GM13977 (cell line): ENCODE measurements around the gene SLC2A1.

Experiments
- DNase-seq: peaks from one replicate; pipeline ENCODE4 v3.0.0; 2012; ENCODE audit warnings: low spot score
- CTCF ChIP-seq: IDR thresholded peaks from 2 replicates; pipeline ENCODE4 v1.5.1; 2012; ENCODE audit warnings: mild to moderate bottlenecking, control low read depth; ENCODE audit not compliant: insufficient read depth; ENCODE audit errors: extremely low read depth, missing control alignments
- in situ Hi-C: fragments of 300-500 bp; cut with MboI; formaldehyde crosslinking; loops from one replicate; pipeline ENCODE4 v1.12.0; 2022; ENCODE audit warnings: low sequenced_read_pairs, low pct_unique_long_range_greater_than_20kb, mixed read lengths, inconsistent platforms; ENCODE audit not compliant: unreplicated experiment

Gene SLC2A1

DNA sequence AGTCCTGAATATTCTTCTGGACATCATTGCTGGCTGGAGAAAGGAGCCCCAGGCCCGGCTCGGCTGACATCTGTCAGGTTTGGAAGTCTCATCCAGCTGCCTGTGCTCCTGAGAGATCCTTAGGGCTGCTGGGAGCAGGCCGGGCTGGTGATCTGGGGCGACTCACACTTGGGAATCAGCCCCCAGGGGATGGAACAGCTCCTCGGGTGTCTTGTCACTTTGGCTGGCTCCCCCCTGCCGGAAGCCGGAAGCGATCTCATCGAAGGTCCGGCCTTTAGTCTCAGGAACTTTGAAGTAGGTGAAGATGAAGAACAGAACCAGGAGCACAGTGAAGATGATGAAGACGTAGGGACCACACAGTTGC lies 31.8 kb downstream of the SLC2A1 start:
- DNase-seq, result no peak
- in situ Hi-C loops, result no loop called here
- no peak for TF ChIP-seq CTCF

DNA sequence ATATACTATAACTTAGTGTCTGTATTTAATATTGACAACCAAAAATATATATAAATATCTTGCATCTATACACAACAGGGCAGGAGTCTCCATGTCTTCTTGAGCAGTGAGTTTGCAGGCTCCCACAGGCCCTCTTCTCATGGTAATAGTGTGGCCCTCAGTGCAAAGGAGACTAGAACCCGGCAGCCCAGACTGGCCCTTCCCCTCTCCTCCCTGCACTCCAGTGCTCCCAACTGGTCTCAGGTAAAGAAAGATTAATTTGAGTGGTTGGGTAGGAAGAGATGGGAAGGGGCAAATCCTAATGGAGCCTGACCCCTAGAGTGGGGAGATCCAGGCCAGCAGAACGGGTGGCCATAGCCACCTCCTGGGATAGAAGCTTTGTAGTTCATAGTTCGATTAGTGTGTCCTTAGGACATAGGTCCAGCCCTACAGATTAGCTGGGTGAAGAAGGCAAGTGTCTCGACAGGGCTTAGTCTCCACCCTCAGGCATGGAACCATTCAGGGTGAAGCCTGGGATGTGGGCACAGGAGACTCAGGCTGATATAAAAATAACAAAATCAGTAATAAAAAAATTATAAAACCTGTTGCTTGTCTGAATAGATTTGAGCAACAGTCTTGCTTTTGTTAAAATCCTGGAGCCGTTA lies 32.3 kb downstream of the SLC2A1 start:
- TF ChIP-seq CTCF, result no peak
- no peak for DNase-seq
- in situ Hi-C loops, result no loop called here

DNA sequence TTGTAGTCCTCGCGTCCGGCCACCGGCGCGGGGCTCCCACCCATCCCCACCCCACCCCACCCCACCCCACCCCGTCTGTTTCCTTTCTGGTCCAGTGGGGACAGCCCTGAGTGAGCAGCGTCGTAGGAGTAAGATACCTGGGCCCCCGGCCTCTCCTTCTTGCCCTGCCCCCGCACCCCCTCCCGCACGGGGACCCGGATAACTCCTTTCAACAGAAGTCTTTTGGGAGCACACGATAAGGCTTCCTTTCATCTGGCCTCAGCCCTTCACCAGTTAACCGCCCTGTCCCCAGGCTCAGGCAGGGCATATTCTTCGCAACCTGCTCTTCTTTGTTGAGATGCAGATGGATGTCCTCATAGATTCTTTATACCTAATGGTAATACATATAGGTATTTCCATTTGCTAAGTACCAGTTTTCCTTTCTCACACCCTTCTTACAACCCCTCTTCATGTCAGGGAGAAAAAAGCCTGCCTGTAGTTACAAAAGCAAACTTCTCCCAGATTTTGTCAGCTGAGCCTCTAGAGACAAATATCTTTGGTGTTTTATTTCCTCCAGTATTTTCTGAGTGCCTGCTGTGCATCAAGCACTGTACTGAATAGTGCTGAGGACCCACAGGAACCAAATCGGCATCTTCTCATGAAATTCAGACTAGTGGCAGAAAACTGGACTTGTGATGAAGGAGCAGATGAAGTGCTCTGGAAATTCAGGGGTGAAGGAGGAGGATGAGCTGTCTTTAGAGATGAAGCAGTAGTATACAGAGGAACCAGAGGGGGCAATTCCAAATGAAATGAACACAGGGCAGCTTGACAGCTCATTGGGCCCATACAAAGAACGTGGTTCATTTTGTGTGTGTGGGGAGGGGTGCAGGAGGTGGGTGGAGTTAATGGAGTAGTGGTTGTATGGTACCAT lies 33.6 kb downstream of the SLC2A1 start:
- in situ Hi-C loops, result no loop called here
- no peak for DNase-seq
- TF ChIP-seq CTCF, result no peak

DNA sequence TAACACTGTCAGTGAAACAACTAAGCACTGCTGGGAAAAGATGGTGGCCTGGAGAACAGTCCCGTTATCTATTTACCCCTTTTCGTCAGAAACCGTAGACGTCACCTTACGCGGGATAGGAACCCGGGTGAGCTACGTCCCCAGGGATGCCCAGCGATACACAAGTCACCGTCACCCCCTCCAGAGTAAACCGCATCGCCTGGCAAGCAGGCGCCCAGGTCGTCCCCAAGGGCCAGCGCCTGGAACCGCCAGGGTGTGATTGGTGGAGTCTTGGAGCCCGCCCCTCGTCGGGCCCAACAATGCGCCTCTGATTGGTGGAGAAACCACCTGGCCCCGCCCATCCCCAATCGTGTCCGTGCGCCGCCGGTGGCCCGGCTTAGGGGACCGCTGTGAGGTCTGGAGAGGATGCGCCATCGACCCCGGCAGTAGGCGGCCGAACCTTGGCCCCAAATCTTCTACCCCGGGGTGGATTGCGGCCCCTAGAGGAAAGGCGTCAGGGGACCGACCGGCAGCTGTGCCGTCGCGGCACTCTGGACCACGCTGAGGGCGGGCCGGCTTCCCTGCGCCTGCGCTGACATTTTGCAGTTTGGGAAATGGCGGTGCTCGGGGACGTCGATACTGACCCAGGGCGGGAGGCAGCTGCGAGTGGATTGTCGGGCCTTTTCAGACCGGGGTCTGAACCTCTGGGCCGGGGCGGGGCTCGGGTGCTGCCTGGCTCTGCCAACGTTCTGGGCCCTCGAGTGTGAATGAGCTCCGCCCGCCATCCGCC lies 34.4 kb downstream of the SLC2A1 start:
- peak; percentile 96 for DNase-seq
- in situ Hi-C loops, result no loop called here
- TF ChIP-seq CTCF, result no peak

GRCh38 chr1:42923367-42924081 lies 35.1 kb downstream of the SLC2A1 start:
- no peak for TF ChIP-seq CTCF

DNA sequence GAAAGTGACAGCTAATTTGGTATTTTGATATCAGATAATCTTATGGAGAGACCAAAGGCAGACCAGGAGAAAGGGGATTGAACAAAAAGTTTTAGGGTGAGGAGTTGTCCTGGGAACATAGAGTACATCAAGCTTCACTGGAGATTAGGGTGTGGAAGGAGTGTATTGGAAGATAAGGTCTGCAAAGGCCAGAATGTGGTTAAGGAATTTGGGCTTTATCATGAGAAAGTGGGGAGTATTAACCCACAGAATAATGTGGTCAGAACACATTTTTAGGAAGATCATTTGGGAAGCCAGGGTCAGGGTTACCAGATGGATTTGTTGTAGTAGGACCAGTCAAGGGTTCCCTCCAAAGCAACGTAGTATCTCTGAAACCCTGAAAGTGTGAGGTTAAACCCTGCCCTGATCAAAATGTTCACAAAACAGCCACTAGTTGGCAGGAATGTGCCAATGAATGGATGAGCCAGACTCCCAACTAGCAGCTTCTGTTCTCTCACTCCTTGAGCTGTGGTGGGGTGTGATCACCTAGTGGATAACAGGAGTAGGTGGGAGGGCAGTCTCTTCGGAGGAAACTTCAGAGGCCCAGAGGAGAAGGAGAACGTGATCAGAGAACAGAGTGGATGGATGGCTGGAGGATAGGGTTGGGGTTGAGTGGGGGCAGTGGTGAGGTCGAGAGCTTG lies 35.8 kb downstream of the SLC2A1 start:
- in situ Hi-C loops, result no loop called here
- DNase-seq, result peak; percentile 85
- TF ChIP-seq CTCF, result peak; percentile 74

More at GRCh38 chr1:42923367-42924081, 35.1 kb downstream of the SLC2A1 start:
- DNase-seq, result no peak
- in situ Hi-C loops, result no loop called here
